Measurements from ENCODE around the gene JAK1.

JAK1 gene

GRCh38 chr1:64976361-64976760, 10.0 kb upstream of the JAK1 start:
- no peak for TF ChIP-seq ZFX (IDR thresholded peaks at IDR 0.05; ENCODE audit: borderline replicate concordance)
- TF ChIP-seq CTCF (IDR thresholded peaks at IDR 0.05) = no peak

GRCh38 chr1:64975740-64976139, 9.4 kb upstream of the JAK1 start:
- TF ChIP-seq CTCF (IDR thresholded peaks at IDR 0.05) (no peak), ZFX (IDR thresholded peaks at IDR 0.05; ENCODE audit: borderline replicate concordance) (no peak)
- H3K27ac ChIP-seq = no peak overlapping the region

More at GRCh38 chr1:64976361-64976760, 10.0 kb upstream of the JAK1 start:
- no peak overlapping the region for H3K27ac ChIP-seq

- TF ChIP-seq CTCF (IDR thresholded peaks at IDR 0.05) (no peak), ZFX (IDR thresholded peaks at IDR 0.05; ENCODE audit: borderline replicate concordance) (no peak)
Observed at GRCh38 chr1:64975127-64975526, 8.8 kb upstream of the JAK1 start.

GRCh38 chr1:64974288-64974825, 8.0 kb upstream of the JAK1 start:
- H3K27ac ChIP-seq = no peak overlapping the region
- TF ChIP-seq CTCF (IDR thresholded peaks at IDR 0.05) (no peak), ZFX (IDR thresholded peaks at IDR 0.05; ENCODE audit: borderline replicate concordance) (no peak)

More at GRCh38 chr1:64975127-64975526, 8.8 kb upstream of the JAK1 start:
- no peak overlapping the region for H3K27ac ChIP-seq

GRCh38 chr1:64973061-64973647, 6.8 kb upstream of the JAK1 start:
- no peak overlapping the region for H3K27ac ChIP-seq
- TF ChIP-seq ZFX (IDR thresholded peaks at IDR 0.05; ENCODE audit: borderline replicate concordance) = no peak
- no peak for TF ChIP-seq CTCF (IDR thresholded peaks at IDR 0.05)

- TF ChIP-seq ZFX (IDR thresholded peaks at IDR 0.05; ENCODE audit: borderline replicate concordance) (no peak), CTCF (IDR thresholded peaks at IDR 0.05) (no peak)
- no peak overlapping the region for H3K27ac ChIP-seq
Observed at GRCh38 chr1:64969305-64970046, 3.1 kb upstream of the JAK1 start.

- H3K27ac ChIP-seq = no peak overlapping the region
- TF ChIP-seq CTCF (IDR thresholded peaks at IDR 0.05) (no peak), ZFX (IDR thresholded peaks at IDR 0.05; ENCODE audit: borderline replicate concordance) (no peak)
Observed at GRCh38 chr1:64967381-64967780, 1.0 kb upstream of the JAK1 start.

Data from 22Rv1 (cell line).